NCI-H82 (cell line): Measurements from ENCODE around the gene KLF11.

Source experiments
- DNase-seq: peaks from one replicate; lab custom pipeline; 2025; lab: John Stamatoyannopoulos, UW

Gene KLF11

GRCh38 chr2:10064932-10065772, 21.8 kb downstream of the KLF11 start:
- DNase-seq: no peak

- DNase-seq: no peak
Measured at GRCh38 chr2:10065773-10066055, 22.4 kb downstream of the KLF11 start.

GRCh38 chr2:10067330-10067729, 24.0 kb downstream of the KLF11 start:
- no peak for DNase-seq

GRCh38 chr2:10067881-10068280, 24.5 kb downstream of the KLF11 start:
- DNase-seq: no peak

- no peak for DNase-seq
Measured at GRCh38 chr2:10071176-10071575, 27.8 kb downstream of the KLF11 start.

GRCh38 chr2:10071595-10071994, 28.2 kb downstream of the KLF11 start:
- DNase-seq: no peak

- DNase-seq: peak; percentile 95
Measured at GRCh38 chr2:10072656-10073480, 29.5 kb downstream of the KLF11 start.

GRCh38 chr2:10073706-10074105, 30.4 kb downstream of the KLF11 start:
- DNase-seq: no peak

- no peak for DNase-seq
Measured at GRCh38 chr2:10075101-10075500, 31.8 kb downstream of the KLF11 start.

- no peak for DNase-seq
Measured at GRCh38 chr2:10075571-10076209, 32.3 kb downstream of the KLF11 start.

GRCh38 chr2:10076511-10076910, 33.2 kb downstream of the KLF11 start:
- peak; percentile 56 for DNase-seq

GRCh38 chr2:10076988-10077527, 33.7 kb downstream of the KLF11 start:
- no peak for DNase-seq

GRCh38 chr2:10078001-10078400, 34.7 kb downstream of the KLF11 start:
- no peak for DNase-seq

GRCh38 chr2:10078704-10079265, 35.4 kb downstream of the KLF11 start:
- peak; percentile 38 for DNase-seq

- no peak for DNase-seq
Measured at GRCh38 chr2:10079266-10079869, 36.0 kb downstream of the KLF11 start.

GRCh38 chr2:10079870-10080535, 36.7 kb downstream of the KLF11 start, which contains the start of gene CYS1:
Gene CYS1, minus strand, starts transcription at chr2:10080411. Its CDS starts 188 bp downstream, at chr2:10080223.
- DNase-seq: peak; percentile 40

GRCh38 chr2:10080536-10081304, 37.4 kb downstream of the KLF11 start:
- no peak for DNase-seq

GRCh38 chr2:10083046-10083445, 39.7 kb downstream of the KLF11 start:
- DNase-seq: no peak

GRCh38 chr2:10083692-10084211, 40.4 kb downstream of the KLF11 start:
- DNase-seq: no peak

- DNase-seq: no peak
Measured at GRCh38 chr2:10084223-10084865, 41.0 kb downstream of the KLF11 start.
